CD4-positive, alpha-beta T cell (primary cell): ENCODE data around the gene SLC38A3. TPM values are rescaled to one million over a fixed set of nuclear protein-coding genes. Genes with fewer than 3 reads are reported as not detected.

Experiments
- ATAC-seq: fragments of 200-7000 bp; cut with Tn5 transposase; one replicate; pipeline ENCODE4 v1.10.0; 2022; ENCODE audit warnings: mild to moderate bottlenecking; ENCODE audit not compliant: poor library complexity
- CTCF ChIA-PET: fragments of 350-600 bp; sonication (Branson Sonifier 250); formaldehyde crosslinking; loops from one replicate; lab custom pipeline; 2021; ENCODE audit warnings: antibody characterized with exemption, inconsistent platforms; lab: Charles Lee
- POLR2A ChIA-PET: fragments of 350-600 bp; sonication (Branson Sonifier 250); formaldehyde crosslinking; loops from one replicate; lab custom pipeline; 2021; ENCODE audit warnings: antibody characterized with exemption, inconsistent platforms; lab: Charles Lee
- DNase-seq, 14 experiments: peaks; one replicate each; pipeline ENCODE4 v3.0.0-alpha.2; 2013 to 2020; ENCODE audit warnings: mixed read lengths in 2 of 14
- H3K27ac ChIP-seq, 2 donors: one replicate each; pipeline versions ENCODE4 v1.5.1 to v1.7.0; 2013; ENCODE audit warnings: low read length in 2 of 2, low read depth in 1 of 2, mild to moderate bottlenecking in 1 of 2
- H3K27me3 ChIP-seq, 2 experiments: 1 replicate in 1 of 2; 2 replicates in 1 of 2; pipeline versions ENCODE4 v1.6.1 to v1.7.0; 2013; ENCODE audit warnings: low read length in 2 of 2, control low read depth in 1 of 2, mild to moderate bottlenecking in 1 of 2, moderate library complexity in 1 of 2; ENCODE audit not compliant: insufficient read depth in 2 of 2, control insufficient read depth in 1 of 2
- H3K36me3 ChIP-seq: one replicate; pipeline ENCODE4 v1.6.1; 2013; ENCODE audit warnings: low read length, control low read depth; ENCODE audit not compliant: insufficient read depth
- H3K4me1 ChIP-seq: one replicate; pipeline ENCODE4 v1.6.1; 2013; ENCODE audit warnings: low read length, control low read depth; ENCODE audit not compliant: insufficient read depth
- H3K4me3 ChIP-seq: one replicate; pipeline ENCODE4 v1.5.1; 2013; ENCODE audit warnings: mild to moderate bottlenecking, low read length, moderate library complexity
- H3K9me3 ChIP-seq, 2 experiments: 1 replicate in 1 of 2; 2 replicates in 1 of 2; pipeline versions ENCODE4 v1.6.1 to v1.7.0; 2013; ENCODE audit warnings: low read length in 2 of 2, mild to moderate bottlenecking in 2 of 2, control low read depth in 1 of 2, moderate library complexity in 1 of 2; ENCODE audit not compliant: control insufficient read depth in 1 of 2, insufficient read depth in 1 of 2
- H3K27ac Mint-ChIP-seq: one replicate; pipeline ENCODE4 v1.8.0; 2020; ENCODE audit warnings: mixed read lengths
- H3K27me3 Mint-ChIP-seq: one replicate; pipeline ENCODE4 v1.8.0; 2021; ENCODE audit warnings: mixed read lengths
- H3K36me3 Mint-ChIP-seq: one replicate; pipeline ENCODE4 v1.8.0; 2021; ENCODE audit warnings: low read depth, mixed read lengths
- H3K4me1 Mint-ChIP-seq: one replicate; pipeline ENCODE4 v1.8.0; 2021; ENCODE audit warnings: low read depth, mixed read lengths
- H3K4me3 Mint-ChIP-seq: one replicate; pipeline ENCODE4 v1.8.0; 2020; ENCODE audit warnings: mild to moderate bottlenecking, mixed read lengths
- H3K9me3 Mint-ChIP-seq: one replicate; pipeline ENCODE4 v1.8.0; 2020; ENCODE audit warnings: mixed read lengths
- CTCF ChIP-seq: fragments of 200-600 bp; IDR thresholded peaks from one replicate; pipeline ENCODE4 v1.8.0; 2022; ENCODE audit warnings: antibody characterized with exemption, mild to moderate bottlenecking
- intact Hi-C, 2 experiments: fragments of 100-400 bp; cut with DNase I in 1 of 2; cut with micrococcal nuclease in 1 of 2; formaldehyde crosslinking; loops; one replicate each; pipeline versions ENCODE4 v1.15.1 to v1.9.0; 2023 to 2025; cut with DNase I, micrococcal nuclease
- total RNA-seq, 174 experiments: library from RNA in 2 of 174; stranded (reverse) in 2 of 174; gene quantifications; one replicate each; pipeline ENCODE4 v1.2.3 and lab custom pipeline; 2021 to 2026

The SLC38A3 gene
- total RNA-seq, 2 experiments from 2014 or later, result 1.0 to 1.1 TPM

GRCh38 chr3:50266836-50267235 lies 61.8 kb downstream of the SLC38A3 start:
- Histone ChIP-seq H3K4me1 (no peaks in the 10 kb centered on the region), H3K27me3 (peaks cover 0 to 10% of the 10 kb centered on the region in 2 experiments), H3K36me3 (no peaks in the 10 kb centered on the region), H3K27ac (no peak overlapping the region), H3K4me3 (no peak overlapping the region), H3K9me3 (no peaks in the 10 kb centered on the region)
- Mint-ChIP-seq H3K9me3 (no peaks in the 10 kb centered on the region), H3K4me3 (no peak overlapping the region), H3K4me1 (peaks cover 4% of the 10 kb centered on the region), H3K27me3 (peaks cover 15% of the 10 kb centered on the region), H3K36me3 (no peaks in the 10 kb centered on the region), H3K27ac (no peak overlapping the region)
- no peak for DNase-seq
- POLR2A ChIA-PET, result no interaction called here
- TF ChIP-seq CTCF, result no peak
- intact Hi-C loops, result no loop called here
- no peak for ATAC-seq
- CTCF ChIA-PET, result interaction anchor here (1.4 kb wide), 1 partner anchor 32 kb away, joined by 4 read pairs; the partner anchor contains the start of genes HYAL3 and NAA80

- H3K4me1 ChIP-seq, result no peaks in the 10 kb centered on the region
- no peak overlapping the region for H3K27ac Mint-ChIP-seq
- H3K9me3 Mint-ChIP-seq, result no peaks in the 10 kb centered on the region
- peaks cover 4% of the 10 kb centered on the region for H3K4me1 Mint-ChIP-seq
- no peak overlapping the region for H3K27ac ChIP-seq
- TF ChIP-seq CTCF, result no peak
- H3K36me3 Mint-ChIP-seq, result no peaks in the 10 kb centered on the region
- no peak for ATAC-seq
- H3K27me3 ChIP-seq, result peaks cover 0 to 10% of the 10 kb centered on the region in 2 experiments
- intact Hi-C loops, result no loop called here
- peaks cover 15% of the 10 kb centered on the region for H3K27me3 Mint-ChIP-seq
- ChIA-PET POLR2A (no interaction called here), CTCF (interaction anchor here (1.4 kb wide), 1 partner anchor 31 kb away, joined by 4 read pairs; the partner anchor contains the start of genes HYAL3 and NAA80)
- no peak overlapping the region for H3K4me3 ChIP-seq
- H3K4me3 Mint-ChIP-seq, result no peak overlapping the region
- no peaks in the 10 kb centered on the region for H3K36me3 ChIP-seq
- H3K9me3 ChIP-seq, result no peaks in the 10 kb centered on the region
- no peak for DNase-seq
Observed at GRCh38 chr3:50267280-50267913, 62.3 kb downstream of the SLC38A3 start.

- TF ChIP-seq CTCF, result no peak
- DNase-seq, result no peak
- Histone ChIP-seq H3K36me3 (no peaks in the 10 kb centered on the region), H3K27ac (no peak overlapping the region), H3K4me1 (peaks cover 6% of the 10 kb centered on the region), H3K27me3 (peaks cover 1 to 11% of the 10 kb centered on the region in 2 experiments), H3K9me3 (peaks cover 0 to 3% of the 10 kb centered on the region in 2 experiments), H3K4me3 (no peak overlapping the region)
- no peaks in the 10 kb centered on the region for H3K36me3 Mint-ChIP-seq
- H3K27me3 Mint-ChIP-seq, result peaks cover 21% of the 10 kb centered on the region
- POLR2A ChIA-PET, result no interaction called here
- peaks cover 10% of the 10 kb centered on the region for H3K4me1 Mint-ChIP-seq
- H3K4me3 Mint-ChIP-seq, result no peak overlapping the region
- CTCF ChIA-PET, result no interaction called here
- H3K9me3 Mint-ChIP-seq, result no peaks in the 10 kb centered on the region
- intact Hi-C loops, result no loop called here
- ATAC-seq, result no peak
- H3K27ac Mint-ChIP-seq, result no peak overlapping the region
Observed at GRCh38 chr3:50268276-50268675, 63.2 kb downstream of the SLC38A3 start.
